Right atrium auricular region (tissue), 2 donors: Measurements from ENCODE around the gene MYBPC2. TPM values are rescaled to one million over a fixed set of nuclear protein-coding genes. Genes with fewer than 3 reads are reported as not detected.

Experiments
- DNase-seq: peaks from one replicate; pipeline ENCODE4 v3.0.0-alpha.2; 2019; ENCODE audit warnings: low spot score
- H3K27ac ChIP-seq, 2 donors: fragments of 200-600 bp; sonication (generic); 1 replicate in 1 of 2; 2 replicates in 1 of 2; pipeline ENCODE4 v1.5.1; 2016 to 2019
- H3K27me3 ChIP-seq, 2 donors: fragments of 200-600 bp; sonication (generic); one replicate each; pipeline versions ENCODE4 v1.5.1 to v1.6.0; 2017 to 2019
- H3K36me3 ChIP-seq: fragments of 200-600 bp; sonication (generic); one replicate; pipeline ENCODE4 v1.5.1; 2016
- H3K4me1 ChIP-seq, 2 donors: fragments of 200-600 bp; sonication (generic); one replicate each; pipeline versions ENCODE4 v1.5.1 to v1.6.0; 2017 to 2019
- H3K4me3 ChIP-seq, 2 donors: fragments of 200-600 bp; sonication (generic); 1 replicate in 1 of 2; 2 replicates in 1 of 2; pipeline ENCODE4 v1.5.1; 2017 to 2019; ENCODE audit warnings: mild to moderate bottlenecking in 1 of 2, moderate library complexity in 1 of 2
- H3K9me3 ChIP-seq, 2 donors: fragments of 200-600 bp; sonication (generic); one replicate each; pipeline ENCODE4 v1.5.1; 2019
- total RNA-seq, 2 donors: library from RNA; depleted of rRNA; stranded (reverse); fragments of >200 nt; gene quantifications; one replicate each; pipeline ENCODE4 v1.1.0, GENCODE V29; 2016
- TF ChIP-seq, protein P1 (sequence below), 2 donors: fragments of 200-600 bp; sonication (generic); IDR thresholded peaks; one replicate each; pipeline ENCODE4 v1.5.1; 2019; ENCODE audit warnings: antibody characterized with exemption in 2 of 2

Gene MYBPC2
- total RNA-seq, 2 donors from 2014 or later, result not detected

DNA sequence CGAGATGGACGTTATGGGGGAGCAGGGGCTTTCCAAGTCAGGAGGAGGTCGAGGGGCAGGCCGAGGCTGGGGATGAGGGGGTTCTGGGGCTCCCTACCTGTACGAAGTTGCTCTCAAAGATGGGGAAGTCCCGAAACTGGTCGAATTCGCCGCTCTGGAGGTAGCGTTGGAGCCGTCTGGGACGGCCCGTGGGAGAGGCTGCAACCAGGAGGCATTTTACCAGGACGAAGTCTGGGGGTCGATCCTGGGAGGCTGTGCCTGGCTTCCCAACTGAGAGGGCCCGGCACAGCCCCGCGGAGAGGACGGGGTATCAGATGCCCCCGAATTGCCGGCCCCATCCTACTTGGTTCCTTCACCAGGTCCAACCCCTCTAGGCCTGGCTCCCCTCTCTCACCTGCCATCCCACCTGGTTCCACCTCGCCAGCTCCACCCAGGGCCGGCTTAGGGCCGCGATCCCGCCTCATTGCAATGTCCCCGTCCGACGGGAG, 43.1 kb downstream of the MYBPC2 start:
- no peaks in the 10 kb centered on the region for H3K9me3 ChIP-seq
- TF ChIP-seq, protein P1, sequence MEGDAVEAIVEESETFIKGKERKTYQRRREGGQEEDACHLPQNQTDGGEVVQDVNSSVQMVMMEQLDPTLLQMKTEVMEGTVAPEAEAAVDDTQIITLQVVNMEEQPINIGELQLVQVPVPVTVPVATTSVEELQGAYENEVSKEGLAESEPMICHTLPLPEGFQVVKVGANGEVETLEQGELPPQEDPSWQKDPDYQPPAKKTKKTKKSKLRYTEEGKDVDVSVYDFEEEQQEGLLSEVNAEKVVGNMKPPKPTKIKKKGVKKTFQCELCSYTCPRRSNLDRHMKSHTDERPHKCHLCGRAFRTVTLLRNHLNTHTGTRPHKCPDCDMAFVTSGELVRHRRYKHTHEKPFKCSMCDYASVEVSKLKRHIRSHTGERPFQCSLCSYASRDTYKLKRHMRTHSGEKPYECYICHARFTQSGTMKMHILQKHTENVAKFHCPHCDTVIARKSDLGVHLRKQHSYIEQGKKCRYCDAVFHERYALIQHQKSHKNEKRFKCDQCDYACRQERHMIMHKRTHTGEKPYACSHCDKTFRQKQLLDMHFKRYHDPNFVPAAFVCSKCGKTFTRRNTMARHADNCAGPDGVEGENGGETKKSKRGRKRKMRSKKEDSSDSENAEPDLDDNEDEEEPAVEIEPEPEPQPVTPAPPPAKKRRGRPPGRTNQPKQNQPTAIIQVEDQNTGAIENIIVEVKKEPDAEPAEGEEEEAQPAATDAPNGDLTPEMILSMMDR (IDR thresholded peaks at IDR 0.05), result no peak
- H3K27me3 ChIP-seq, result no peaks in the 10 kb centered on the region
- peak overlapping the region; percentile 76 to 80 for H3K27ac ChIP-seq
- peaks cover 30% of the 10 kb centered on the region for H3K36me3 ChIP-seq
- no peak for DNase-seq
- H3K4me1 ChIP-seq, result peaks cover 3 to 25% of the 10 kb centered on the region in 2 donors
- H3K4me3 ChIP-seq, result peak overlapping the region; percentile 92

DNA sequence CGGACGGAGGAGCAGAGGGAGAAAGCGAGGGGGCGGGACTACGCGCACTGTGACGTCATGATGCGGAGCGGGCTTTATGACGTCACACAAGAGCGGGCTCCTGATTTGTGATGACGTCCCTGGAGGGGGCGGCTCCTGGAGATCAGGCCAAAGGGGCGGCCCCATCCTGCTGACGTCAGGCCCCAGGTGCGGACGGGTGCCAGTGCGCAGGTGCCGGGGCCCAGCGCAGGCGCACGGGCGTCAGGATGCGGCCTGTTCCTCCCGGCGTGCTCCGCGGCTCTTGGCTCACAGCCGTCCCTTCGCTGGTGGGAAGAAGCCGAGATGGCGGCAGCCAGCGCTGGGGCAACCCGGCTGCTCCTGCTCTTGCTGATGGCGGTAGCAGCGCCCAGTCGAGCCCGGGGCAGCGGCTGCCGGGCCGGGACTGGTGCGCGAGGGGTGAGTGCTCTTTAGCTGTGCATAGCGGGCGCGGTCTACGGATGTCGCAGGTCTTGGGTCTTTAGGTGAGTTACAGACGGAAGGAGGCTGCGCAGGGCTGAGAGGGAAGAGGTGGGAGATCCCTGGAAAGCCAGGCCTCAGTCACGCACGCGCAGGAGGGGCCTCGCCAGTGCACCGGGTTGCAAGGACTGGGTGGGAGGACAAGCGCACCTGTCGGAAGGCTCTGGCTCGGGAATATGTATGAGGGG, 43.7 kb downstream of the MYBPC2 start, which contains the start of the genes EMC10 and GARIN5A:
Gene EMC10 (plus strand): TSS at position 284 of the 683 bp plus-strand sequence. CDS start 38 bp downstream, at position 322.
Gene GARIN5A (minus strand): TSS at position 625 of the 683 bp plus-strand sequence. CDS start 460 bp downstream, at position 165.
- Histone ChIP-seq H3K4me3 (peak within 1 kb of the TSS; percentile 92), H3K4me1 (peaks cover 3 to 25% of the 10 kb centered on the region in 2 donors), H3K36me3 (peaks cover 36% of the 10 kb centered on the region), H3K27ac (peak within 1 kb of the TSS; percentile 76 to 80), H3K9me3 (no peaks in the 10 kb centered on the region), H3K27me3 (no peaks in the 10 kb centered on the region)
- DNase-seq, result peak; percentile 90
- TF ChIP-seq, protein P1 (IDR thresholded peaks at IDR 0.05), result peak in 1 of 2 donors; percentile 11

DNA sequence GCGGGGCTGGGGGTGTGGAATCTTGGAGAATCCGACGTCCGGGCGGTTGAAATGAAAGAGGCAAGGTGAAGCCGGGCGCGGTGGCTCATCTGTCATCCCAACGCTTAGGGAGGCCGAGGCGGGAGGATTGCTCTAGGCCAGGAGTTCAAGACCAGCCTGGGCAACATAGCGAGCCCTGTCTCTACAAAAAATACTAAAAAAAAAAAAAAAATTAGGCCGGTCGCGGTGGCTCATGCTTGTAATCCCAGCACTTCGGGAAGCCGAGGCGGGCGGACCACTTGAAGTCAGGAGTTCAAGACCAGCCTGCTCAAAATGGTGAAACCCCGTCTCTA, 44.2 kb downstream of the MYBPC2 start:
- TF ChIP-seq, protein P1 (IDR thresholded peaks at IDR 0.05), result no peak
- peaks cover 41% of the 10 kb centered on the region for H3K36me3 ChIP-seq
- H3K4me1 ChIP-seq, result peaks cover 3 to 25% of the 10 kb centered on the region in 2 donors
- peak overlapping the region; percentile 76 to 80 for H3K27ac ChIP-seq
- H3K4me3 ChIP-seq, result peak overlapping the region; percentile 92
- no peak for DNase-seq
- H3K9me3 ChIP-seq, result no peaks in the 10 kb centered on the region
- no peaks in the 10 kb centered on the region for H3K27me3 ChIP-seq

DNA sequence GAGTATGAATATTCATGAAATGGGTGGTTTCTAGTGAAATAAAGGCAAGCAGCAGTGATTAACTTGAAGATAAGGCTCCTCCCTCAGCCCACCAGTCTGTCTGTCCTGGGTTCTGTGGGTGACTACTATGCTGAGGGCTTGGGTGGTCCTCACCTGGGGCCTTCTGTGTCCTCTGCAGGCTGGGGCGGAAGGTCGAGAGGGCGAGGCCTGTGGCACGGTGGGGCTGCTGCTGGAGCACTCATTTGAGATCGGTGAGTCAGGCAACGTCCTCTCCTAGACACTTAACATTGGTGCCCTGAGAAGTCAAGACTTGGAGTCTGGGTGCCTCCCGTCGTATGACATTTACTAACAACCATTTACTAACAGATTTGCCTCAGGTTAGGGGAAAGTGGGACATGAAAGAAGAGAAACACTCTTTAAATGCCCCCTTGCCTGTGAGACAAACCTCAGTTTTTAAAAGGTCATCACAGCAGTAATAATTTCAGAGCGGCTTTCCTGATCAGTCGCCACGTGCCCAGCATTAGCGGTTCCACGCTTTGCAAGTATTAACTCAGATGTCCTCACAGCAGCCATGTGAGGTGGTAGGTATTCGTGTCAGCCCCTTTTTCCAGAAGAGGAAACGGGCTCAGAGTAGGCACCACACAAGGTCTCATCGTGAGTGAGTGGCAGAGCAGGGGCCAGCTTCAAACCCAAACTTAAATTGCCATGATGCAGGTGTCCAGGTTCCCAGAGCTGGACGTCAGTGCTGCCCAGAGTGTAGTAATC, 45.2 kb downstream of the MYBPC2 start:
- no peak overlapping the region for H3K27ac ChIP-seq
- peaks cover 3 to 25% of the 10 kb centered on the region in 2 donors for H3K4me1 ChIP-seq
- no peak overlapping the region for H3K4me3 ChIP-seq
- no peaks in the 10 kb centered on the region for H3K27me3 ChIP-seq
- H3K36me3 ChIP-seq, result peaks cover 46% of the 10 kb centered on the region
- TF ChIP-seq, protein P1 (IDR thresholded peaks at IDR 0.05), result no peak
- DNase-seq, result no peak
- H3K9me3 ChIP-seq, result no peaks in the 10 kb centered on the region

DNA sequence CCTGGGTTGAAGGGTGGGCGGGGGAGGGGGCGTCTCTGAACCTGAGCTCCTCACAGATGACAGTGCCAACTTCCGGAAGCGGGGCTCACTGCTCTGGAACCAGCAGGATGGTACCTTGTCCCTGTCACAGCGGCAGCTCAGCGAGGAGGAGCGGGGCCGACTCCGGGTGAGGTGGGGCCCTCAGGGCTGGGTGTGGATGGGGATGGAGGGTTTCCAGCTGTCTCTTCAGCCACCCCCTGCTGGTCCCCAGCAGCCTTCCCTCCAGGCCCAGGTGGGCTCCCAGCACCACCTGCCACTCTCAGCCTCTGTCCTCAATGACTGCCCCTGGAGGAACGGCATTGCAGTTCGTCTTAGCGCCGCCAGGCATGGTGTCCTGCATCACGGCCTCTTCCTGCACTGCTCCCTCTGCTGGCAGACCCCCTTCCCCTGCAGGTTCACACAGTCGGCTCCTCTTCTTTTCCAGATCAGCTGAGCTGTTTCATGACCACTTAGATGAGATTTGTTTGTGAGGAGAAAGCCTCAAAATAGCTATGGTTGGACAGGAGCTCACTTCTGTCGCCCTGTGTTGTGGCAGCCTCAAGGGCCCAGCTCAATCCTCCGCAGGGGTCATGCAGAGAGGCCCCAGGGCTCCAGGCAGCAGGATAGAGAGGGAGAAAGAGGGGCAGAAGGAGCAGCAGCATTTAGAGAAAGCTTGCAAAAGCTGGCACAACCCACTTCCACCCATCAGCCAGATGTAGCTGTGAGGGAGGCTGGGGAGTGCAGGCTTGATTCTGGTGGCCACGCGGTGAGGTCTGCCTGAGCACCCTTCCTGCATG, 46.4 kb downstream of the MYBPC2 start:
- Histone ChIP-seq H3K4me1 (peaks cover 3 to 25% of the 10 kb centered on the region in 2 donors), H3K27ac (no peak overlapping the region), H3K36me3 (peaks cover 46% of the 10 kb centered on the region), H3K4me3 (no peak overlapping the region), H3K27me3 (no peaks in the 10 kb centered on the region), H3K9me3 (no peaks in the 10 kb centered on the region)
- TF ChIP-seq, protein P1 (IDR thresholded peaks at IDR 0.05), result peak in 1 of 2 donors; percentile 60
- DNase-seq, result no peak
